ENCODE data around the gene SHQ1.

Gene SHQ1

DNA sequence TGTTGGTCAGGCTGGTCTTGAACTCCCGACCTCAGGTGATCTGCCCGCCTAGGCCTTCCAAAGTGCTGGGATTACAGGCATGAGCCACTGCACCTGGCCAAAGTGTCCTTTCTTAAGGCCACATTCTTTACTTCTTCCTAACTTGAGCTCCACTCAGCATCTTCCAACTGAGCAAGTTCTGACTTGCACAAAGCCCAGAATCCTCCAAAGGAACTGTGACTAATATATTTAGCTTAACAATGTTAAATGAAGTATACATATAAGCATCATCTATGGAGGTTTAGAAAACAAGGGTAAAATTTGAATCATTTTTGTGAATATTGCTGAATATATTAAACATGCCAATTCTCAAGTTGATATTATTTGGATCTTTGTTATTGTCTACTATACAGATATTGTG, 93.7 kb downstream of the SHQ1 start:
- no peak overlapping the region for H3K4me3 ChIP-seq
- TF ChIP-seq, protein P1, sequence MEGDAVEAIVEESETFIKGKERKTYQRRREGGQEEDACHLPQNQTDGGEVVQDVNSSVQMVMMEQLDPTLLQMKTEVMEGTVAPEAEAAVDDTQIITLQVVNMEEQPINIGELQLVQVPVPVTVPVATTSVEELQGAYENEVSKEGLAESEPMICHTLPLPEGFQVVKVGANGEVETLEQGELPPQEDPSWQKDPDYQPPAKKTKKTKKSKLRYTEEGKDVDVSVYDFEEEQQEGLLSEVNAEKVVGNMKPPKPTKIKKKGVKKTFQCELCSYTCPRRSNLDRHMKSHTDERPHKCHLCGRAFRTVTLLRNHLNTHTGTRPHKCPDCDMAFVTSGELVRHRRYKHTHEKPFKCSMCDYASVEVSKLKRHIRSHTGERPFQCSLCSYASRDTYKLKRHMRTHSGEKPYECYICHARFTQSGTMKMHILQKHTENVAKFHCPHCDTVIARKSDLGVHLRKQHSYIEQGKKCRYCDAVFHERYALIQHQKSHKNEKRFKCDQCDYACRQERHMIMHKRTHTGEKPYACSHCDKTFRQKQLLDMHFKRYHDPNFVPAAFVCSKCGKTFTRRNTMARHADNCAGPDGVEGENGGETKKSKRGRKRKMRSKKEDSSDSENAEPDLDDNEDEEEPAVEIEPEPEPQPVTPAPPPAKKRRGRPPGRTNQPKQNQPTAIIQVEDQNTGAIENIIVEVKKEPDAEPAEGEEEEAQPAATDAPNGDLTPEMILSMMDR (IDR thresholded peaks at IDR 0.05), result no peak

DNA sequence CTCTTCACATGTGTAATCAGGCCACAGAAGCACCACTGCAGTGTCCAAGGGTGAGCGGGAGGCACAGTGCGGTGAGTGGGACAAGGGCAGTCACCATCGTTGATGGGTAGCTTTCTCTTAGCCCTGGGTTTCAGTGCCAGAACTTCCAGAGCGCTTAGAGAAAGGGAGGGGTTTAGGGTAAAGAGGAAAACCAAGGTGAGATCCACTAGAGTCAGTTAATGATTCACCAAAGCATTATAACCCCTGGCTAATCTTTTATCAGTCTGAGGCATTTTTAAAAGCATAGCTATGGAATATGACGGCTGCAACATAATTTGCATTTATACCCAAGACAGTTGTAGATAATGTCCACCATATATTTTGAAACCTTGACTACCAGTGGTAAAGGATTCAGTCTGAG, 94.8 kb downstream of the SHQ1 start:
- Histone ChIP-seq H3K27ac (no peak overlapping the region), H3K4me3 (no peak overlapping the region)
- TF ChIP-seq, protein P1 (IDR thresholded peaks at IDR 0.05), result no peak
- no peak for DNase-seq (ENCODE audit: low spot score)

More for the DNA sequence above, 93.7 kb downstream of the SHQ1 start:
- H3K27ac ChIP-seq, result no peak overlapping the region
- no peak for DNase-seq (ENCODE audit: low spot score)

DNA sequence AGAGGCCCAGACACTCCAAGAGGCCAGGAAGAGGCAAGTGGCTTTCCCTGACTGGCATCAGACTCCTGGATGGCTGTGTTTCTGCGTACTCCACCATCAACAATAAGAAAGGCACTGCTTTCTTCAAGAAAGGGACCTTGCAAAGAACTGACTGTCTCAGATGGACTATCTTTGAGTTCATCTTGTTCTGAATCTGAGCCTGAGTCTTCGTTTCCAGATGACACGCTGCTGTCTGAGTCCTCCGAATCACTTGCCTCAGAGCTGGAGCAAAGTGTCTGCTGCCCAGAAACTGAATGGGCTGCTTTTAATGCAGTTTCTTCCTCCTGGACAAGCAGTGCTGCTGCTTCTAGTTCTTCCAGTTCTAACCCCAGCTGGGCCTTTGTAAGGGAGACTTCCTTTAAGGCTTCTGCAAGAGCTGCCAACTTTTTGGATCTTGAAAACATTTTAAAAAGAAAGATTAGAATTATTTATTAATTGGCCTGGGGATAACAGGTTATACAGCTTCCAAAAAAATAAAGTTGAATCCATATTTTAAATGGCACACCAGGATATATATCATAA, 97.8 kb downstream of the SHQ1 start:
- TF ChIP-seq, protein P1 (IDR thresholded peaks at IDR 0.05), result no peak
- Histone ChIP-seq H3K27ac (no peak overlapping the region), H3K4me3 (no peak overlapping the region)
- DNase-seq (ENCODE audit: low spot score), result no peak

DNA sequence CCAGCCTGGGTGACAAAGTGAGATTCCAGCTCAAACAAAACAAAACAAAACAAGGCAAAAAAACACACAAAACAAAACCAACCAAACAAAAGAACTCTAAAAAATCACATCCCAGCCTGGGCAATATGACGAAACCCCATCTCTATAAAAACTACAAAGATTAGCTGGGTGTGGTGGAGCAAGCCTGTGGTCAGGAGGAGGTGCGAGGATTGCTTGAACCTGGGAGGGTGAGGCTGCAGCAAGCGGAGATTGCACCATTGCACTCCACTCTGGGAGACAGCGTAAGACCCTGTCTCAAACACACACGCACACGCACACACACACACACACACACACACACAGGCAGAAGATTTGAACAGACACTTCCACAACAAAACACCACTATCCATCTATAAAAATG, 99.6 kb downstream of the SHQ1 start:
- H3K27ac ChIP-seq, result no peak overlapping the region
- TF ChIP-seq, protein P1 (IDR thresholded peaks at IDR 0.05), result no peak
- H3K4me3 ChIP-seq, result no peak overlapping the region
- no peak for DNase-seq (ENCODE audit: low spot score)

DNA sequence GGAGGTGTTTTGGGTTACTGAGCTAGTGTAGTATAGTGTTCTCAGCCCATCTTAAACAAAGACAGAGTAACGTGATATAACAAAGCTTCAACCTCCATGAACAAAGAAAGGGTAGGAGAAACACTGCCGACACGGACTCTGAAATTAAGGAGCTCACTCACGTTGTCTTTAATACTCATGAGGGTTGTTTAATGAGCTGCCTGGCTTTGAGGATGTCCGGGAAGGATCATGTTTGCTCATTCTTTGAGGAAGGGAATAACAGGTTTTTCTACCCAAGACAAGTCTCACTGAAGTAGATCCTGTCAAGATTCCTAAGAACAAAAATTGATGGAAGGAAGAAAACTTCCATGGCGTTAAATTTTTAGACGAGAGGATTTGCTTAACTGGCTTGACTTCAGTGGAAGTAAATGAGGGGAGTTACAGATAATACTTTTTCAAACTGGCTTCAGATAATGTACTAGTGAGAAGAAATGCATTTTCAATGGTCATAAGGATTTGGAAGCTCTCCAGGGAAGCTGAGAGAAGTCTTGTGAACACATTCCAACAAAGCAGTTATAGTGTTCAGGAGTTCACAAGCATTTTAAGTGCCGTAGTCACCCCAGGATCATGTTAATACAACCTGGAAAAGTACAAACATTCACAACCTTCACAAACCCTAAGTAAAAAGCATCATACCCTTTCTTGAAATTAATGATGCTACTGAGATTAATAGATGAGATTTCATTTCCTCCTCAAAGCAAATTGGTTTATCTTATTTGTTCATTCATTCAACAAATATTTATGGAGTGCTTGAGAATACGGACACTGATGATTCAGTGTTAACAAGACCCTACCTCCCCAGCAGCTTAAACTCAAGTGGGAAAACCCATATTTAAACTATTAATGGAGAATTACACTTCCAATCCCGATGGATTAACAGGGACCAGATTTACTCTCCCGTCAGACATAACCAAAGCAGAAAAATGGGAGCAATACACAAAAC, 101.5 kb downstream of the SHQ1 start:
- DNase-seq (ENCODE audit: low spot score), result no peak
- TF ChIP-seq, protein P1 (IDR thresholded peaks at IDR 0.05), result no peak
- no peak overlapping the region for H3K27ac ChIP-seq
- H3K4me3 ChIP-seq, result no peak overlapping the region

DNA sequence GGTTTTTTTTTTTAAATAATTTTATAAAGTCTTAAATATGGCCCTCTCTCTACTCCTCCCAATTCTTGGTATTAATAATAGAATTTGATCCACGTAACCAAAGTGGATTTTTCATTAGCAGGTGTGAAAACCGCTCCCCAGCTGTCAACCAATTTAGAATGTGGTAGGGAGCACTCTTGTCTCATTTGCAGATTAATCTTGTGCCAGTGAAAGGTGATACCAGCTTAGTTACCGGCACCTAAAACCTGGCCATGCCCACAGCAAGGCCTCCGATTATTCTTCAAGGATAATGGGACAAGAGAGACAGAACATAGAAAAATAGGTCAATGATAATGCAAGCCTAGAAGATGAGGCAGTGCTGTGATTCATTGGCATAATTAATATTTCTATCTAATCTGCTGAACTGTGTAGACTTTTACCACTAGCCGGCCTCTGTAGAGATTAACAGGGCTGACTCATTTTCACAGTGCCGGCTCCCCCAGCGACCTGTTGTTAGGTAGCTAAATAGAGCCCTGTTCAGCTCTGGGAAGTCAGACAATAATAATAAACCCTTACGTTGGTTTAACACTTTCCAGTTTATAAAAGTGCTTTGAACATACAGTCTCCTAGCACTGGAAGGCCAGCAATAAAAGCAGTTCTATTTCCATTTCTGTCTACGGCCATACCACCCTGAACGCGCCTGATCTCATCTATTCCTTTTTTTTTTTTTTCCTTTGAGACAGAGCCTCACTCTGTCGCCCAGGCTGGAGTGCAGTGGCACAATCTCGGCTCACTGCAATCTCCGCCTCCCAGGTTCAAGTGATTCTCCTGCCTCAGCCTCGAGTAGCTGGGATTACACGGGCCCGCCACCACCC, 102.9 kb downstream of the SHQ1 start:
- no peak for DNase-seq (ENCODE audit: low spot score)
- no peak overlapping the region for H3K4me3 ChIP-seq
- TF ChIP-seq, protein P1 (IDR thresholded peaks at IDR 0.05), result no peak
- no peak overlapping the region for H3K27ac ChIP-seq

All from coronary artery (tissue), 2 donors.